NCI-H82 treated with DMSO at 0.1 percent for 48 hours (cell line): Measurements from ENCODE around the gene MPP1.
"Not testable (repeated sequence)": the region's sequence is repeated elsewhere in the genome, so short reads cannot be mapped to it uniquely, and the experiment has no call there.

Experiments
- DNase-seq: peaks from one replicate; lab custom pipeline; 2025; ENCODE audit not compliant: unreplicated experiment; lab: John Stamatoyannopoulos, UW

The MPP1 gene

GRCh38 chrX:154804957-154805695, at the start of gene MPP1:
MPP1 (minus strand) TSS chrX:154805485; CDS start chrX:154805373, 112 bp downstream.
- DNase-seq = peak; percentile 45

GRCh38 chrX:154850957-154851611, 45.8 kb upstream of the MPP1 start:
- no peak for DNase-seq

GRCh38 chrX:154840856-154841255, 35.6 kb upstream of the MPP1 start:
- DNase-seq = no peak

GRCh38 chrX:154836163-154836562, 30.9 kb upstream of the MPP1 start:
- DNase-seq = no peak

GRCh38 chrX:154834562-154834961, 29.3 kb upstream of the MPP1 start, which contains the start of gene SMIM9:
SMIM9 (minus strand) TSS chrX:154834662; CDS start chrX:154830856, 3,806 bp downstream.
- DNase-seq = no peak

- DNase-seq = no peak
Observed at GRCh38 chrX:154833746-154834274, 28.5 kb upstream of the MPP1 start.

- no peak for DNase-seq
Observed at GRCh38 chrX:154829926-154830442, 24.7 kb upstream of the MPP1 start.

GRCh38 chrX:154829134-154829533, 23.8 kb upstream of the MPP1 start:
- no peak for DNase-seq

- DNase-seq = no peak
Observed at GRCh38 chrX:154828016-154828408, 22.7 kb upstream of the MPP1 start.

GRCh38 chrX:154827194-154828015, 22.1 kb upstream of the MPP1 start:
- no peak for DNase-seq

- not testable (repeated sequence) for DNase-seq
Observed at GRCh38 chrX:154825586-154825985, 20.3 kb upstream of the MPP1 start.

- no peak for DNase-seq
Observed at GRCh38 chrX:154824638-154825037, 19.4 kb upstream of the MPP1 start.

- no peak for DNase-seq
Observed at GRCh38 chrX:154822029-154822428, 16.7 kb upstream of the MPP1 start.

GRCh38 chrX:154821523-154821922, 16.2 kb upstream of the MPP1 start:
- no peak for DNase-seq

- DNase-seq = no peak
Observed at GRCh38 chrX:154819771-154820341, 14.6 kb upstream of the MPP1 start.

GRCh38 chrX:154818916-154819770, 13.9 kb upstream of the MPP1 start:
- no peak for DNase-seq

GRCh38 chrX:154817048-154817618, 11.8 kb upstream of the MPP1 start:
- DNase-seq = not testable (repeated sequence)

- not testable (repeated sequence) for DNase-seq
Observed at GRCh38 chrX:154816326-154816898, 11.1 kb upstream of the MPP1 start.

- no peak for DNase-seq
Observed at GRCh38 chrX:154815274-154815818, 10.1 kb upstream of the MPP1 start.
